Measurements from ENCODE around the gene MAN1C1. TPM values are rescaled to one million over a fixed set of nuclear protein-coding genes. Genes with fewer than 3 reads are reported as not detected.
"Not testable (repeated sequence)": the region's sequence is repeated elsewhere in the genome, so short reads cannot be mapped to it uniquely, and the experiment has no call there.

The MAN1C1 gene
- total RNA-seq, 2 donors from 2014 or later, result 1.7 to 6.0 TPM

GRCh38 chr1:25622531-25622930 lies 5.9 kb downstream of the MAN1C1 start:
- ATAC-seq, result no peak
- intact Hi-C loops (cut with DNase I, micrococcal nuclease), result loop anchor here in 1 of 2 donors (10.0 kb wide), 1 partner anchor 62 kb away; no protein-coding TSS in a partner anchor
- no peak for DNase-seq

- DNase-seq, result no peak
- no peak for ATAC-seq
- intact Hi-C loops (cut with DNase I, micrococcal nuclease), result loop anchor here in 1 of 2 donors (10.0 kb wide), 1 partner anchor 62 kb away; no protein-coding TSS in a partner anchor
Observed at GRCh38 chr1:25623007-25623406, 6.4 kb downstream of the MAN1C1 start.

GRCh38 chr1:25623731-25624130 lies 7.1 kb downstream of the MAN1C1 start:
- ATAC-seq, result no peak
- intact Hi-C loops (cut with DNase I, micrococcal nuclease), result loop anchor here in 1 of 2 donors (10.0 kb wide), 1 partner anchor 61 kb away; no protein-coding TSS in a partner anchor
- DNase-seq, result no peak

- DNase-seq (no peak), ATAC-seq (no peak)
- intact Hi-C loops (cut with DNase I, micrococcal nuclease), result loop anchor here in 1 of 2 donors (10.0 kb wide), 1 partner anchor 61 kb away; no protein-coding TSS in a partner anchor
Observed at GRCh38 chr1:25624156-25624555, 7.6 kb downstream of the MAN1C1 start.

- DNase-seq, result no peak
- intact Hi-C loops (cut with DNase I, micrococcal nuclease), result loop anchor here in 1 of 2 donors (10.0 kb wide), 1 partner anchor 60 kb away; no protein-coding TSS in a partner anchor
- ATAC-seq, result no peak
Observed at GRCh38 chr1:25624604-25625003, 8.0 kb downstream of the MAN1C1 start.

GRCh38 chr1:25626018-25626417 lies 9.4 kb downstream of the MAN1C1 start:
- intact Hi-C loops (cut with DNase I, micrococcal nuclease), result loop anchor here in 1 of 2 donors (10.0 kb wide), 1 partner anchor 59 kb away; no protein-coding TSS in a partner anchor
- ATAC-seq (no peak), DNase-seq (no peak)

DNA sequence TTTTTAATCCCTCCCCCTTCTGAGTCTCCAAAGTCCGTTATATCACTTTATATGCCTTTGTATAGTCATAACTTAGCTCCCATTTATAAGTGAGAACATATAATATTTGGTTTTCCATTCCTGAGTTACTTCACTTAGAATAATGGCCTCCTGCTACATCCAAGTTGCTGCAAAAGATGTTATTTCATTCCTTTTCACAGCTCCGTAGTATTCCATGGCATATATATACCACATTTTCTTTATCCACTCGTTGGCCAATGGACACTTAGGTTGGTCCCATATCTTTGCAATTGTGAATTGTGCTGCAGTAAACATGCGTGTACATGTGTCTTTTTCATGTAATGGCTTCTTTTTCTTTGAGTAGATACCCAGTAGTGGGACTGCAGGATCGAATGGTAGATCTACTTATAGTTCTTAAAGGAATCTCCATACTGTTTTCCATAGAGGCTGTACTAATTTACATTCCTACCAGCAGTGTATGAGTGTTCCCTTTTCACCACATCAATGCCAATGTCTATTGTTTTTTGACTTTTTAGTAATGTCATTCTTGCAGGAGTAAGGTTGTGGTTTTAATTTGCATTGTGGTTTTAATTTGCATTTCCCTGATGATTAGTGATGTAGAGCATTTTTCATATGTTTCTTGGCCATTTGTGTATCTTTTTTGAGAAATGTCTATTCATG lies 12.3 kb downstream of the MAN1C1 start:
- DNase-seq, result no peak
- ATAC-seq, result no peak
- intact Hi-C loops (cut with DNase I, micrococcal nuclease), result loop anchor here in 1 of 2 donors (10.0 kb wide), 1 partner anchor 56 kb away; no protein-coding TSS in a partner anchor

- no peak for ATAC-seq
- intact Hi-C loops (cut with DNase I, micrococcal nuclease), result loop anchor here in 1 of 2 donors (10.0 kb wide), 1 partner anchor 55 kb away; no protein-coding TSS in a partner anchor
- DNase-seq, result no peak
Observed at GRCh38 chr1:25629836-25630235, 13.2 kb downstream of the MAN1C1 start.

GRCh38 chr1:25631750-25632485 lies 15.3 kb downstream of the MAN1C1 start:
- ATAC-seq (no peak), DNase-seq (no peak)
- intact Hi-C loops (cut with DNase I, micrococcal nuclease), result no loop called here

- ATAC-seq, result no peak
- intact Hi-C loops (cut with DNase I, micrococcal nuclease), result no loop called here
- no peak for DNase-seq
Observed at GRCh38 chr1:25634066-25634465, 17.5 kb downstream of the MAN1C1 start.

- DNase-seq, result no peak
- ATAC-seq, result no peak
- intact Hi-C loops (cut with DNase I, micrococcal nuclease), result no loop called here
Observed at GRCh38 chr1:25634896-25635295, 18.3 kb downstream of the MAN1C1 start.

- DNase-seq; ATAC-seq; intact Hi-C loops (cut with DNase I, micrococcal nuclease): not testable (repeated sequence)
Observed at GRCh38 chr1:25636141-25636540, 19.6 kb downstream of the MAN1C1 start.

- ATAC-seq (no peak), DNase-seq (no peak)
- intact Hi-C loops (cut with DNase I, micrococcal nuclease), result no loop called here
Observed at GRCh38 chr1:25640646-25641328, 24.2 kb downstream of the MAN1C1 start.

- intact Hi-C loops (cut with DNase I, micrococcal nuclease), result no loop called here
- ATAC-seq (no peak), DNase-seq (no peak)
Observed at GRCh38 chr1:25641329-25641725, 24.7 kb downstream of the MAN1C1 start.

DNA sequence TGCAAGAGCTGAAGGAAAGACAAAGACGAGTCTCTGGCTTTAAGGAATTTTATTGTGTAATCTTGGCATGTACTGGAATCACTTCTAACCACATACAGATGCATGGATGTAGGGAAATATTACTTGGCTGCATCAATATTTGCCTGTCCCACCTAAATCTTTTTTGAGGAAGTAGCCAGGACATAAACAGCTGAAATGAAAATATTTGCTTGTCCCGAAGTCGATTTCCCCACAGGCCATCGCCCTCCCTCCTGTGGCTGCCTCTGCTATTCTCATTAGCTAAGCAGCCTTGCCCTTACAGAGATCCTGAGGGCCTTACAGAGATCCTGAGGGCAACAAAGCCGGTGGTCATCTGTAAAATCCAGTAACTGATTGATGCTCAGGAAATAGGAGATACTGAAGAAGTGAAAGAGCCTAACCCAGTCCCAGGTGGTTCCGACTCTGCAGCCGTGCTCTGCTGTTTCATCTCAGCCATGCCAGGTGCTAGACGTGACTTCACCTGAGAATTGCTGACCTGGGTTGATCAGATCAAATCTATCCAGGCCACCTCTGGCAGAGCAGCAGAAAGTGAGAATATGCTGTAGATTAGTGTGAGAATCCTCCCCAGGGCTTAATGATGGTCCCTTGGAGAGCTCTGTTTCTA lies 25.5 kb downstream of the MAN1C1 start:
- intact Hi-C loops (cut with DNase I, micrococcal nuclease), result no loop called here
- ATAC-seq (no peak), DNase-seq (no peak)

GRCh38 chr1:25642574-25643108 lies 26.1 kb downstream of the MAN1C1 start:
- DNase-seq (peak in 1 of 2 donors; percentile 38), ATAC-seq (peak; percentile 26)
- intact Hi-C loops (cut with DNase I, micrococcal nuclease), result no loop called here

DNA sequence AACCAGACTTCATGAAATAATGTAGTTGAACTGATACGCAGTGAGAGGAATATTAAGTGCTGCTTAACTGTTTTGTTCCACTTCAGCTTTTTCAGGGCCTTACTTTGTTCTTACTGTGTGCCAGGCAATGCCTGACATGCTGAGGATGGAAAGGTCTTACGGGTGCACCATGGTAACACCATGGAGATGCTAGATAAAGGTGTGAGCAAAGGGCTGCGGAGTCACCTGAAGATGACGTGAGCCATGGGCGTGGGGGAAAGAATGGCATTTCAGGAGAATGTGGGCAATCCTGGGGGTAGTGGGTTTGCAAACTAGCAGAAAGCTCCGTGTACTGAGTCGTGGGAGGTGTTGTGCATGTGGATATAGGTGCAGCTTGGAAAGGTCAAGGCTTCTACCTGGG lies 27.3 kb downstream of the MAN1C1 start:
- ATAC-seq (no peak), DNase-seq (no peak)
- intact Hi-C loops (cut with DNase I, micrococcal nuclease), result no loop called here

GRCh38 chr1:25644962-25645361 lies 28.4 kb downstream of the MAN1C1 start:
- no peak for DNase-seq
- ATAC-seq, result no peak
- intact Hi-C loops (cut with DNase I, micrococcal nuclease), result no loop called here

Data from left colon (tissue), 2 donors.